NB4 (cell line): Measurements from ENCODE around the gene KRTAP2-4.
"Not testable (repeated sequence)": the region's sequence is repeated elsewhere in the genome, so short reads cannot be mapped to it uniquely, and the experiment has no call there.

Experiments used
- DNase-seq: peaks from one replicate; pipeline ENCODE4 v3.0.0; 2010; ENCODE audit warnings: low read depth
- H3K4me3 ChIP-seq: one replicate; pipeline ENCODE4 v1.5.1; 2011; ENCODE audit warnings: mild to moderate bottlenecking, low read depth, low read length, moderate library complexity
- MYC ChIP-seq: IDR thresholded peaks from 2 replicates; pipeline ENCODE4 v1.6.1; 2011; ENCODE audit warnings: low read depth, low read length
- POLR2A ChIP-seq: IDR thresholded peaks from 2 replicates; pipeline ENCODE4 v1.6.1; 2011; ENCODE audit warnings: mild to moderate bottlenecking; ENCODE audit not compliant: insufficient read length; ENCODE audit errors: extremely low read depth
- TF ChIP-seq, protein P1 (sequence below): IDR thresholded peaks from 2 replicates; pipeline ENCODE4 v1.6.1; 2011; ENCODE audit warnings: low read depth, low read length
- TF ChIP-seq, protein P2 (sequence below): IDR thresholded peaks from one replicate; pipeline ENCODE4 v1.5.1; 2012; ENCODE audit warnings: low read depth, low read length

Gene KRTAP2-4

DNA sequence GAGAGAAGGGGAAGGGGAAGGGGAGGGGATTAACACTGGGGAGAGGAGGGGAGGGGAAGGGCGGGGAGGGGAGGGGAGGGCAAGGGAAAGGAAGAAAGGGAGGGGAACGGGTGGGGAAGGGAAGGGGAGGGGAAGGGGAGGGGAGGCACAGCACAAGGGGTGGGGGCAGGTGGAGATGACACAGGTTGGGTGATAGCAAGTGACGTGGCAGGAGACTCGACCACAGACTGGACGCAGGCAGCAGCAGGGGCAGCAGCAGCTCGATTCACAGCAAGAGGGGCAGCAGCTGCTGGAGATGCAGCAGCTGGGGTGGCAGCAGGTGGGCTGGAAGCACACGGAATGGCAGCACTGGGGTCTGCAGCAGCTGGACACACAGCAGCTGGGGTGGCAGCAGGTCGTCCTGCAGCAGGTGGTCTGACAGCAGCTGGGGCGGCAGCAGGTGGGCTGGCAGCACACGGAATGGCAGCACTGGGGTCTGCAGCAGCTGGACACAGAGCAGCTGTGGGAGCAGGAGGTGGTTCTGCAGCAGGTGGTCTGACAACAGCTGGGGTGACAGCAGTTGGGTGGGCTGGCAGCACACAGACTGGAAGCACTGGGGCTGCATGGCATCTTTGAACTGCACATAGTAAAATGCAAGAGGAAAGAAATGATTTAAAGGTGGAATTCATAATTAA, 36.0 kb upstream of the KRTAP2-4 start, which contains the start of gene KRTAP4-16:
KRTAP4-16 (minus strand) TSS at position 624 of the 674 bp plus-strand sequence; CDS start at position 624, 0 bp downstream.
- H3K4me3 ChIP-seq: no peak within 1 kb of the TSS
- TF ChIP-seq, protein P1, sequence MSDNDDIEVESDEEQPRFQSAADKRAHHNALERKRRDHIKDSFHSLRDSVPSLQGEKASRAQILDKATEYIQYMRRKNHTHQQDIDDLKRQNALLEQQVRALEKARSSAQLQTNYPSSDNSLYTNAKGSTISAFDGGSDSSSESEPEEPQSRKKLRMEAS: no peak
- TF ChIP-seq POLR2A (no peak), MYC (no peak)
- TF ChIP-seq, protein P2, sequence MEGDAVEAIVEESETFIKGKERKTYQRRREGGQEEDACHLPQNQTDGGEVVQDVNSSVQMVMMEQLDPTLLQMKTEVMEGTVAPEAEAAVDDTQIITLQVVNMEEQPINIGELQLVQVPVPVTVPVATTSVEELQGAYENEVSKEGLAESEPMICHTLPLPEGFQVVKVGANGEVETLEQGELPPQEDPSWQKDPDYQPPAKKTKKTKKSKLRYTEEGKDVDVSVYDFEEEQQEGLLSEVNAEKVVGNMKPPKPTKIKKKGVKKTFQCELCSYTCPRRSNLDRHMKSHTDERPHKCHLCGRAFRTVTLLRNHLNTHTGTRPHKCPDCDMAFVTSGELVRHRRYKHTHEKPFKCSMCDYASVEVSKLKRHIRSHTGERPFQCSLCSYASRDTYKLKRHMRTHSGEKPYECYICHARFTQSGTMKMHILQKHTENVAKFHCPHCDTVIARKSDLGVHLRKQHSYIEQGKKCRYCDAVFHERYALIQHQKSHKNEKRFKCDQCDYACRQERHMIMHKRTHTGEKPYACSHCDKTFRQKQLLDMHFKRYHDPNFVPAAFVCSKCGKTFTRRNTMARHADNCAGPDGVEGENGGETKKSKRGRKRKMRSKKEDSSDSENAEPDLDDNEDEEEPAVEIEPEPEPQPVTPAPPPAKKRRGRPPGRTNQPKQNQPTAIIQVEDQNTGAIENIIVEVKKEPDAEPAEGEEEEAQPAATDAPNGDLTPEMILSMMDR: no peak
- no peak for DNase-seq

DNA sequence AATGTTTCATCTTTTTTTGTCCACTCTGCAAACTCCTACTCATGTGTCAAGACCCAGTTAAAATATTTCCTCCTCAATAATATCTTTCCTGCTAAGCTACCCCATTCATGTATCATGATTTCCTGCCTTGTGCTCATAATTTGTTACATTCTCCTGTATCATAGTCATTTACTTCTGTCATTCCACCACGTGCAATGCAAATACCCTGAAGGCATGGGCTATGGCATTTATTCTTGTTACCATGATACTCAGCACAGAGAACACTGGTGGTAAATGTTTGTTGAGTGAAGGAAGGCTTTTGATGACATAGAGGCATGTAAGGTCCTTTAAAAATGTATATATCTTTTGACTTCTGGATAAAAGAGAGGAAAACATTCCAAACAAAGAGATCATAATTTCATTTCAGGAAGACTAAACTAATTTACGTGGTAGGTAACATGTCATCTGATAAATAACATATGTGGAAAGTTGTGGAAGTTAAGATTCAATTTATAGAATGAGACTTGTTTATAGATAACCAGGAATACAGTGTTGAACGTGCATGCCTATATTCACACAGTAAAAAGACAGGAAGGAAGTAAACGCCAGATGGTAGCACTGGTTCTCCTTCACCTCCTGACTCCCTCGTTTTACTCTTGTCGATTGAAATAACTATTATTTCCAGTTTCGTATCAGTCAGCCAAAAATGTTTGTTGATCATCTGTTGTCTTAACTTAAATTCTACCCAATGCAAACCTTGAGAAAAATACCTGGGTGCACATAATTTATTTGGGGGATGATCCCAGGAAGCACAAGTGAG, 34.2 kb upstream of the KRTAP2-4 start:
- DNase-seq, H3K4me3 ChIP-seq: not testable (repeated sequence)

DNA sequence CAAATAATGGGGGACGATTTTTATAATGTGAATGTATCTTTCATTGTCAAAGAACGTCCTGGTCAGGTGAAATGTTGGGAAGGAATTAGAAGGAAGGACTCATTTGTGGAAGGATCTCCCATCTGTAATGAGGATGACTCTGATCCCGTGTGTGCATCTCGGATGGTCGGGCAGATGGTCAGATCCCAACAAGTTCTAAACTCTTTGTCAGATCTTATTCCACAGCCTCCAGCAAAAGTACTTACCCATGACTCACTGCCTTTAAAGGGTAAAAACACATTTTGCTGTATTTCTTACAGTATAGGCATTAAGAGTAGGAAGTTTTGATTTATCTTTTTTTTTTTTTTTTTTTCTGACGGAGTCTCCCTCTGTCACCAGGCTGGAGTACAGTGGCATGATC, 32.8 kb upstream of the KRTAP2-4 start:
- TF ChIP-seq POLR2A (no peak), MYC (no peak)
- TF ChIP-seq, protein P1: no peak
- TF ChIP-seq, protein P2: no peak
- no peak overlapping the region for H3K4me3 ChIP-seq
- DNase-seq: no peak

DNA sequence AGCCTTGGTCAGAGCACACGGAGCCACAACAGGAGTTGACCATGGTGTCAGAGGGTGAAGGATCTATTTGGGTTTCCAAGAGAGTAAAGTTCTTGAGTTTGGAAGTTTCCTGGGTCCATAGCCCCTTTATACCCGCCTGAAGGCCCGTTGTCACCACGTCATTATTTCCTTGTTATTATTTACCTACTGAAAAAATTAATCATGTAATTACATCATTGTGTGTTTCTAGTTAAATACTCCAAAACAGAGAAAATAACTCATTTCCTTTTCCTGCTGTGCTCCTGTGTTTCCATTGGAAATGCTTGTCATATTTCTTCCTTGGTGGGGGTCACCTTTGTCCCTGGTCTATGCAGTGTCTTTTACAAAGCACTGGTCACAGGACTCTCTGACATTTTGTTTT, 32.4 kb upstream of the KRTAP2-4 start, which contains the start of gene KRTAP4-8:
KRTAP4-8 (minus strand) TSS at position 101 of the 400 bp plus-strand sequence; CDS start at position 43, 58 bp downstream.
- DNase-seq: no peak
- TF ChIP-seq, protein P2: no peak
- H3K4me3 ChIP-seq: no peak within 1 kb of the TSS

DNA sequence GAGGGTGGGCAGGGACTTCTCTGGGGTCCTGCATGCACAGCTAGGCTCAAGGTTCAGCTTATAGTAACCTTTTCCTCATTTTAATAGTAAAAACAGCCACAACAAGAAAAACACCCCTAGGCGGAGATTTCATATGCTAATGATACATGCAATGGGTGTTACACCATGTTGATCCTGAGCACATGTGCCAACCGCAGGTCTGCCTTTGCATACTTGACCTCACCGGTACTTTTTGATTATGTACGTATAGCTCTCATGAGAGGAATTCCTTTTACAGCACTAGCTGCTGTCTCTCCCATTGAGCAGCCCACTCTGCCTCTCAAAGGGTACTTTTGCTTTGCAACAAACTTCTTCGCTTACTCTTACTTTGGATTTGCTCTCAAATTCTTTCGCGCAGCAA, 30.4 kb upstream of the KRTAP2-4 start:
- no peak for TF ChIP-seq MYC
- no peak for TF ChIP-seq POLR2A
- TF ChIP-seq, protein P2: no peak
- TF ChIP-seq, protein P1: no peak
- H3K4me3 ChIP-seq: no peak overlapping the region
- no peak for DNase-seq

DNA sequence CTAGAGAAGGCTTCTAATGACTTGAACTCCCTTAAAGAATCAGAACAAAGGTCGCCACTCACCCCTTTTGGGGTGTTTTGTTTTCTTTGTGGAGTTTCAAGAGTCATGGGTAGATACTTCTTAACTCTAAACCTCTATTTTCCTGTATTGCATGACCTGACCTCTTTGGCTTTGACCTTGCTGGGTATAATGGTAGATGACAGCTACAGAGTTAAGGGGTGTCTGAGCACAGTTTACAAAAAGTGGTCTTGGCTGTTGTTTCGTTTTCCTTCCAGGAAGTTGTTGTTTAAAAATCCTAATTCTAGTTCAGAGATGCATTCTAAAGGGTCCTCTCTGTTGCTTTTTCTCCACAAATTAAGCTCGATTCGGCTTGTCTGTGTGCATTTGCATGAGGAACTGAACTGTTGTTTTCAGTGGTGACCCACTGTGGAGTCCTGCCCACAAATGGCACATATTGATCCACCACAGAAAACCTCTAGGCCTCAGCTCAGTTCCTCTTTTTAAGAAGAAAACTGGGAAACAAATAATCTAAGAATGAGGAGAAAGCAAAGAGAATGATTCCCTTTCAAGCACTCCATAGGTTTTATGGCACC, 23.2 kb upstream of the KRTAP2-4 start:
- not testable (repeated sequence) for H3K4me3 ChIP-seq, DNase-seq

DNA sequence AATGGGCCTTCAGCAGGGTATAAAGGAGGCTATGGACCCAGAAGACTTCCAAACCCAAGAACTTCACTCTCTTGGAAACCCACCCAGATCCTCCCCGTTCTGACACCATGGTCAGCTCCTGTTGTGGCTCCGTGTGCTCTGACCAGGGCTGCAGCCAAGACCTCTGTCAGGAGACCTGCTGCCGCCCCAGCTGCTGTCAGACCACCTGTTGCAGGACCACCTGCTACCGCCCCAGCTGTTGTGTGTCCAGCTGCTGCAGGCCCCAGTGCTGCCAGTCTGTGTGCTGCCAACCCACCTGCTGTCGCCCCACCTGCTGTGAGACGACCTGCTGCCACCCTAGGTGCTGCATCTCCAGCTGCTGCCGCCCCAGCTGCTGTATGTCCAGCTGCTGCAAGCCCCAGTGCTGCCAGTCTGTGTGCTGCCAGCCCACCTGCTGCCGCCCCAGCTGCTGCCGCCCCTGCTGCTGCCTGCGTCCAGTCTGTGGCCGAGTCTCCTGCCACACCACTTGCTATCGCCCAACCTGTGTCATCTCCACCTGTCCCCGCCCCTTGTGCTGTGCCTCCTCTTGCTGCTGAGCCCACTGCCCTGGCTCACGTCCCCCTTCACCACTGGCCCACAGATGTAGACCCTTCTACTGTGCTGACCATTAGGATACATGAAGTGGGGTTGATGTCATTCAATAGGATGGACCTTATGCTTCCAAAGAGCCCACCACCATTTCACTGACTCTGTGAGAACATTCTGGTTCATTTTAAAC, 18.6 kb upstream of the KRTAP2-4 start, which contains the start of gene KRTAP4-7:
KRTAP4-7 (plus strand) TSS at position 51 of the 757 bp plus-strand sequence; CDS start at position 108, 57 bp downstream.
- DNase-seq, H3K4me3 ChIP-seq: not testable (repeated sequence)

DNA sequence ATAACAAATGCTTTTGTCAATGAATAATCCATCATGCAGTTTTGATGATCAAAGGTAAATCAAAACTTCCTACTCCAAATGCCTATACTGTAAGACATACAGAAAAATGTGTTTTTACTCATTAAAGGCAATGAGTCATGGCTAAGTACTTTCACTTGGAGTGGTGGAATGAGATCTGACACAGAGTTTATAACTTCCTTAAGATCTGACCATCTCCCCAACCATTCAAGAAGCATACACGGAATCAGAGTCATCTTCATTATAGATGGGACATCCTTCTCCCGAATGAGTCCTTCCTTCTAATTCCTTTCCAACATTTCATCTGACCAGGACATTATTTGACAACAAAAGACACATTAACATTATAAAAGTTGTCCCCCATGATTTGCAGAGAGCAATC, 17.7 kb upstream of the KRTAP2-4 start:
- DNase-seq, H3K4me3 ChIP-seq: not testable (repeated sequence)
